GM20431 (cell line): ENCODE measurements around the gene ENTPD8.

ENCODE experiments used
- in situ Hi-C: fragments of 300-500 bp; cut with MseI, MboI; formaldehyde crosslinking; loops from one replicate; pipeline ENCODE4 v1.15.0; 2020; ENCODE audit warnings: low sequenced_read_pairs; ENCODE audit not compliant: unreplicated experiment

ENTPD8 gene

DNA sequence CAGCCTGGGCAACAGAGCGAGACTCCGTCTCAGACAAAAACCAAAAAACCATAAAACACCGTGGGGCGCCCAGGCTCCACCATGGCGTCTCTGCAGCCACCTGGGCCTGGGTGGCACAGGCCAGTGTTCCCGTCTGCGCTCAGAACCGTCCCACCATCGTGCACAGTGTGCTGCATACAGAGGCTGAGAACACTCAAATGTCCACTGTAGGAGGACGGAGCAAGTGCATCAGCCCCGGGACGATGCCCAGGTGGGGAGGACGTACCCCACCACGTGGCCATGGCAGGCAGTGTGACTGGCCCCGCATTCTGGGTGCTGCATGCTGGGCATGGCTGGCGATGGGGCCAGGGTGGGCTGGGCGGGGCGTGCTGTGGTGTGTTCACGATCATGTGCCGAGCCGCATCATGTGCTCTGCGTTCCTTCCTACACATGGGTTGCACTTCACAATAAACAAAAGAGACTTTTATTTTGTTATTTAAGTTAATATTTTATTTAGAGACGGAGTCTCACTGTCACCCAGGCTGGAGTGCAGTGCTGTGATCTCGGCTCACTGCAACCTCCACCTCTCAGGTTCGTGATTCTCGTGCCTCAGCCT lies 56.0 kb downstream of the ENTPD8 start:
- in situ Hi-C loops = no loop called here
